Stimulated activated CD8-positive, alpha-beta memory T cell treated with anti-CD3 and anti-CD28 coated beads, Interleukin-7, amount 100 ng/mL, for 1 hour (primary cell): ENCODE data around the gene RBBP7.

Source experiments
- DNase-seq, 2 donors: peaks; one replicate each; pipeline ENCODE4 v3.0.0-alpha.2; 2020; ENCODE audit warnings: low read depth in 2 of 2

RBBP7 gene

GRCh38 chrX:16826207-16826606 is 44.0 kb downstream of the RBBP7 start:
- no peak for DNase-seq

GRCh38 chrX:16825264-16826035 is 44.7 kb downstream of the RBBP7 start:
- no peak for DNase-seq

GRCh38 chrX:16822723-16823122 is 47.4 kb downstream of the RBBP7 start:
- DNase-seq = no peak

DNA sequence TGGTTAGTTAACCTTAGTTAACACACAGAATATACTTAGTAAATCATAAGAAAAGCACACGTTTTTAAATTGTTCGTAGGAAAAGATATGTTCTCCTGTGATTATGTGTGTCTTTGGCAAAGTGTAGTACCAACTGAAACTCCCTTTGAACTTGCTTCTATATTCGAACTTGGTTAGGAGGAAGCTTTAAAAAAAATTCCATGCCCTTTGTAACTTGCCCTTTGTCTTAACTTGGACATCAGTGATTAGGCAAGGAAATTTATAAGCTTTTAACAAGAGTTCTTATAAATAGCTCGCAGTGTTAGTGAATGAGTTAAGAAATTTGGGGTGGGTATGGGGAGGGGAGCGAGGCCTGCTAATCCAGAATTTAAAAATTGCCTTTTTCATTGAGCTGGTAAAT is 50.5 kb downstream of the RBBP7 start:
- DNase-seq = no peak

GRCh38 chrX:16814597-16814996 is 55.6 kb downstream of the RBBP7 start:
- no peak for DNase-seq

GRCh38 chrX:16807976-16808542 is 62.1 kb downstream of the RBBP7 start:
- DNase-seq = no peak

DNA sequence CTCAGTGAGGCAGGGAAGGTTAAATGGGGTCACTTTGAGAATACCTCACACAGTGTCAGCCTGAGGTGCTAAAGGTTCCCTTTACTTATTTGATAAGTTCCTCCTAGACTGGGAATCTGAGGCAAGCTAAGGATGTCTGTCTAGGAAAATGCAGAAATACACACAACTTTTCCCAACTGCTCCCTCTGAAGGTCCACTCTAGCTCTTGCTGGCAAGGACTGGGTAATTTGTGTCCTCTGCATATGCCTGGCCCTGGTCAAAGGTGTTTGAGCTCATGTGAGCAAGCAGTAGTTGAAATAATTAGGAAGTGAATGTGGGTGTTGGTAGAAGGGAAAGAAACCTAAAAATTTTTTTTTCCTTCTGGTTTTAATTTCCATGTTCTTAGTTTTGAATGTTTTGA is 62.6 kb downstream of the RBBP7 start:
- no peak for DNase-seq

DNA sequence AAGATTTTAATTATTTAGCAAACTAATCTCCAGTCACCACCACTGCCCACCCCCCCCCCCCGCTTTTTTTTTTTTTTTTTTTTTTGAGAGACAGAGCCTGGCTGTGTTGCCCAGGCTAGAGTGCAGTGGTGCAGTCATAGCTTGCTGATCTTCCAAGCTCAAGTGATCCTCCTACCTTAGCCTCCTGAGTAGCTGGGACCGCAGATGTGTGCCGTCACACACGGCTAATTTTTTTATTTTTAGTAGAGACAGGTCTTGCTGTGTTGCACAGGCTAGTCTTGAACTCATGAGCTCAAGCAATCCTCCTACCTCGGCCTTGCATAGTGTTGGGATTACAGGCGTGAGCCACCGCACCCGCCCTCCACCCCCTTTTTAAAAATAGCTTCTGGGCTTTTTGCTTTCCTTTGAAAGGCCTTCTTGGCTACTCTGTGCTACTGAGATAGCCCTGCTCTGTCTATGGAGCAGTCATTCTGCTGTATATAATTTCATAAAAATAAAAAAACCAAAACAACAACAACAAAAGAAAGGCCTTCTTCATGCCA is 65.2 kb downstream of the RBBP7 start:
- no peak for DNase-seq

GRCh38 chrX:16797841-16798240 is 72.3 kb downstream of the RBBP7 start:
- no peak for DNase-seq

- DNase-seq = no peak
These were observed 72.8 kb downstream of the RBBP7 start for GRCh38 chrX:16797358-16797757.

GRCh38 chrX:16796298-16796697 is 73.9 kb downstream of the RBBP7 start:
- DNase-seq = no peak
